ENCODE measurements around the gene SNRPA1. TPM values are rescaled to one million over a fixed set of nuclear protein-coding genes. Genes with fewer than 3 reads are reported as not detected.
A peak's percentile ranks its signal among the peaks of the same experiment; 100 is the strongest.

Gene SNRPA1
- total and polyA plus RNA-seq, 2 of the 13 experiments (the other 11 are each of a cell fraction or from before 2014, with no cell fraction given) = 41.2 to 108 TPM

DNA sequence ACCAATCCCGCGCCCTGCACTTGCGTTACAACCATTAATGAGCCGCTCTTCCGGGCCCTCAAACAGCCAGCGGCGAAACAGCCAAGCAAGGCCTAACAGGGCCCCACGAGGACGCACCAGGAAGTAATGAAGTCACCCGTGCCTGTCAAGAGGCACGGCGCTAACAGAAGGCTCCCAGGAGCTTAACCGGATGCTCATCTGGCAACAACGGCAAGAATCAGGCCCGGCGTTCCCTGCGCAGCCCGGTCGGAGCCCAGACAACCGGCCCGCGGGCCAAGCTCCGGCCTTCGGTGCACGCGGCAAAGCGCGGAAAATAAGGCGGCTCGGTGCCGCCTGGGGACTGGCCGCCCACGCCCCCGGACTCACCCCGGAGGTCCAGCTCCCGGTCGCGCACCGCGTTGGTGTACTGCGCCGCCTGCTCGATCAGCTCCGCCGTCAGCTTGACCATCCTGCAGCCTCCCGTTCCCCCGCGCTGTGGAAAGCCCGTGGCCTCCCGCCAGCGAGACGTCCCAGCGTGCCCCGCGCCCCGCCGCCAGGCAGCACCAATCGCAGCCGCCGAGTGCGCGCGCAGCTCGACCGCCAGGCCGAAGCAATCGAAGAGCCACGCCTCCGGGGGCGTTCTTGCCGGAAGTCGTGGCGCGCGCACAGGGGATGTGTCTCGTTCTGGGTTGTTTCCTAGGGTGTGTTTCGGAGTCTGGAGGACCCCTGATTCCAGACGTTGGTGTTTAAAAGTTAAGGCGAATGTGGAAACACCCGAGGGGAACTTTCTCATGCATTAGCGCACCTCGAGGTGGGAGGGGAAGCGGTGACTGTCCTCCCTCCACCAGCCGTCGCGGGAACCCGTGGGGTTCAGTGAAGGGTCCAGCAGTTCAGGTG is at the start of gene SNRPA1 (continued):
- no peak; the same call in none of the 2 replicates for TF ChIP-seq SNAPC4 (CRISPR knock-in tag; IDR thresholded peaks at IDR 0.05)
- TF ChIP-seq, protein P1, sequence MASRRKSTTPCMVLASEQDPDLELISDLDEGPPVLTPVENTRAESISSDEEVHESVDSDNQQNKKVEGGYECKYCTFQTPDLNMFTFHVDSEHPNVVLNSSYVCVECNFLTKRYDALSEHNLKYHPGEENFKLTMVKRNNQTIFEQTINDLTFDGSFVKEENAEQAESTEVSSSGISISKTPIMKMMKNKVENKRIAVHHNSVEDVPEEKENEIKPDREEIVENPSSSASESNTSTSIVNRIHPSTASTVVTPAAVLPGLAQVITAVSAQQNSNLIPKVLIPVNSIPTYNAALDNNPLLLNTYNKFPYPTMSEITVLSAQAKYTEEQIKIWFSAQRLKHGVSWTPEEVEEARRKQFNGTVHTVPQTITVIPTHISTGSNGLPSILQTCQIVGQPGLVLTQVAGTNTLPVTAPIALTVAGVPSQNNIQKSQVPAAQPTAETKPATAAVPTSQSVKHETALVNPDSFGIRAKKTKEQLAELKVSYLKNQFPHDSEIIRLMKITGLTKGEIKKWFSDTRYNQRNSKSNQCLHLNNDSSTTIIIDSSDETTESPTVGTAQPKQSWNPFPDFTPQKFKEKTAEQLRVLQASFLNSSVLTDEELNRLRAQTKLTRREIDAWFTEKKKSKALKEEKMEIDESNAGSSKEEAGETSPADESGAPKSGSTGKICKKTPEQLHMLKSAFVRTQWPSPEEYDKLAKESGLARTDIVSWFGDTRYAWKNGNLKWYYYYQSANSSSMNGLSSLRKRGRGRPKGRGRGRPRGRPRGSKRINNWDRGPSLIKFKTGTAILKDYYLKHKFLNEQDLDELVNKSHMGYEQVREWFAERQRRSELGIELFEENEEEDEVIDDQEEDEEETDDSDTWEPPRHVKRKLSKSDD (CRISPR knock-in tag; IDR thresholded peaks at IDR 0.05; ENCODE audit: low read depth) = peak; percentile 94
- peak; percentile 73; the same call in 1 of the 2 replicates for TF ChIP-seq ZKSCAN8 (CRISPR knock-in tag; IDR thresholded peaks at IDR 0.05; ENCODE audit: borderline replicate concordance)
- peak; percentile 96 for TF ChIP-seq ZBTB38 (CRISPR knock-in tag; IDR thresholded peaks at IDR 0.05)
- peak; percentile 62; the same call in 1 of the 2 replicates for TF ChIP-seq ZNF235 (CRISPR knock-in tag; IDR thresholded peaks at IDR 0.05; ENCODE audit: borderline replicate concordance)
- TF ChIP-seq IRX3 (CRISPR knock-in tag; IDR thresholded peaks at IDR 0.05; ENCODE audit: borderline replicate concordance, low read depth) = no peak
- no peak for TF ChIP-seq ZNF598 (CRISPR knock-in tag; IDR thresholded peaks at IDR 0.05; ENCODE audit: borderline replicate concordance)
- TF ChIP-seq ZNF441 (CRISPR knock-in tag; IDR thresholded peaks at IDR 0.05; ENCODE audit: borderline replicate concordance) = peak; percentile 48; the same call in 1 of the 2 replicates
- TF ChIP-seq ZEB1 (IDR thresholded peaks at IDR 0.05; ENCODE audit: insufficient replicate concordance, low read depth) = no peak
- no peak for TF ChIP-seq CEBPB (IDR thresholded peaks at IDR 0.05; ENCODE audit: borderline replicate concordance, low read depth, low read length)
- peak; percentile 77 for TF ChIP-seq TAF15 (IDR thresholded peaks at IDR 0.05; ENCODE audit: low read depth, low read length, poor library complexity, severe bottlenecking)
- no peak for TF ChIP-seq ZKSCAN1 (IDR thresholded peaks at IDR 0.05; ENCODE audit: low read length)
- TF ChIP-seq, protein P2, sequence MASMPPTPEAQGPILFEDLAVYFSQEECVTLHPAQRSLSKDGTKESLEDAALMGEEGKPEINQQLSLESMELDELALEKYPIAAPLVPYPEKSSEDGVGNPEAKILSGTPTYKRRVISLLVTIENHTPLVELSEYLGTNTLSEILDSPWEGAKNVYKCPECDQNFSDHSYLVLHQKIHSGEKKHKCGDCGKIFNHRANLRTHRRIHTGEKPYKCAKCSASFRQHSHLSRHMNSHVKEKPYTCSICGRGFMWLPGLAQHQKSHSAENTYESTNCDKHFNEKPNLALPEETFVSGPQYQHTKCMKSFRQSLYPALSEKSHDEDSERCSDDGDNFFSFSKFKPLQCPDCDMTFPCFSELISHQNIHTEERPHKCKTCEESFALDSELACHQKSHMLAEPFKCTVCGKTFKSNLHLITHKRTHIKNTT (CRISPR knock-in tag; IDR thresholded peaks at IDR 0.05) = no peak
- TF ChIP-seq, protein P3, sequence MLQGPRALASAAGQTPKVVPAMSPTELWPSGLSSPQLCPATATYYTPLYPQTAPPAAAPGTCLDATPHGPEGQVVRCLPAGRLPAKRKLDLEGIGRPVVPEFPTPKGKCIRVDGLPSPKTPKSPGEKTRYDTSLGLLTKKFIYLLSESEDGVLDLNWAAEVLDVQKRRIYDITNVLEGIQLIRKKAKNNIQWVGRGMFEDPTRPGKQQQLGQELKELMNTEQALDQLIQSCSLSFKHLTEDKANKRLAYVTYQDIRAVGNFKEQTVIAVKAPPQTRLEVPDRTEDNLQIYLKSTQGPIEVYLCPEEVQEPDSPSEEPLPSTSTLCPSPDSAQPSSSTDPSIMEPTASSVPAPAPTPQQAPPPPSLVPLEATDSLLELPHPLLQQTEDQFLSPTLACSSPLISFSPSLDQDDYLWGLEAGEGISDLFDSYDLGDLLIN (CRISPR knock-in tag; IDR thresholded peaks at IDR 0.05; ENCODE audit: borderline replicate concordance) = no peak
- no peak for TF ChIP-seq TRIM24 (CRISPR knock-in tag; IDR thresholded peaks at IDR 0.05)
- no peak for TF ChIP-seq SMARCE1 (IDR thresholded peaks at IDR 0.05; ENCODE audit: borderline replicate concordance)
- no peak for TF ChIP-seq ZNF720 (CRISPR knock-in tag; IDR thresholded peaks at IDR 0.05)
- TF ChIP-seq NFATC3 (CRISPR knock-in tag; IDR thresholded peaks at IDR 0.05) = no peak

Measured in HepG2 (cell line).